GM19035 (cell line): Measurements from ENCODE around the gene FAM72D.
"Not testable (repeated sequence)": the region's sequence is repeated elsewhere in the genome, so short reads cannot be mapped to it uniquely, and the experiment has no call there.

ENCODE experiments used
- ATAC-seq: cut with Tn5 transposase; IDR thresholded peaks from one replicate; pipeline ENCODE4 v1.9.1; 2021; ENCODE audit not compliant: unreplicated experiment

FAM72D gene

GRCh38 chr1:145144264-145144913, 48.6 kb downstream of the FAM72D start:
- not testable (repeated sequence) for ATAC-seq

GRCh38 chr1:145146308-145146707, 50.5 kb downstream of the FAM72D start:
- ATAC-seq: not testable (repeated sequence)

GRCh38 chr1:145147172-145147571, 51.4 kb downstream of the FAM72D start:
- not testable (repeated sequence) for ATAC-seq

- not testable (repeated sequence) for ATAC-seq
Observed at GRCh38 chr1:145155421-145155820, 59.6 kb downstream of the FAM72D start.

GRCh38 chr1:145155873-145156272, 60.1 kb downstream of the FAM72D start:
- not testable (repeated sequence) for ATAC-seq

GRCh38 chr1:145156891-145157610, 61.3 kb downstream of the FAM72D start:
- peak; percentile 54 for ATAC-seq

GRCh38 chr1:145157715-145158114, 61.9 kb downstream of the FAM72D start:
- ATAC-seq: not testable (repeated sequence)

- ATAC-seq: peak; percentile 75
Observed at GRCh38 chr1:145161046-145161752, 65.4 kb downstream of the FAM72D start.
